GM21737 (cell line): ENCODE data around the gene UCHL1.
"Not testable (repeated sequence)": the region's sequence is repeated elsewhere in the genome, so short reads cannot be mapped to it uniquely, and the experiment has no call there.

Source experiments
- ATAC-seq: cut with Tn5 transposase; IDR thresholded peaks from one replicate; pipeline ENCODE4 v1.9.1; 2021; ENCODE audit warnings: mild to moderate bottlenecking, moderate library complexity; ENCODE audit not compliant: unreplicated experiment

Gene UCHL1

GRCh38 chr4:41236032-41236431 lies 20.7 kb upstream of the UCHL1 start:
- no peak for ATAC-seq

- ATAC-seq, result no peak
Observed at GRCh38 chr4:41236508-41236907, 20.2 kb upstream of the UCHL1 start.

- ATAC-seq, result no peak
Observed at GRCh38 chr4:41241919-41242318, 14.8 kb upstream of the UCHL1 start.

GRCh38 chr4:41245983-41246382 lies 10.7 kb upstream of the UCHL1 start:
- no peak for ATAC-seq

- ATAC-seq, result no peak
Observed at GRCh38 chr4:41256131-41256739, 493 bp upstream of the UCHL1 start.

- ATAC-seq, result no peak
Observed at GRCh38 chr4:41257257-41257901, 651 bp downstream of the UCHL1 start.

- ATAC-seq, result no peak
Observed at GRCh38 chr4:41257906-41258305, 1.2 kb downstream of the UCHL1 start.

- ATAC-seq, result no peak
Observed at GRCh38 chr4:41258783-41259182, 2.1 kb downstream of the UCHL1 start.

- ATAC-seq, result no peak
Observed at GRCh38 chr4:41260116-41260733, 3.5 kb downstream of the UCHL1 start.

- no peak for ATAC-seq
Observed at GRCh38 chr4:41262198-41262597, 5.5 kb downstream of the UCHL1 start.

- ATAC-seq, result no peak
Observed at GRCh38 chr4:41264212-41264611, 7.5 kb downstream of the UCHL1 start.

GRCh38 chr4:41267997-41268396 lies 11.3 kb downstream of the UCHL1 start:
- ATAC-seq, result no peak

GRCh38 chr4:41268721-41269517 lies 12.2 kb downstream of the UCHL1 start:
- ATAC-seq, result no peak

GRCh38 chr4:41269682-41270081 lies 13.0 kb downstream of the UCHL1 start:
- ATAC-seq, result no peak

- not testable (repeated sequence) for ATAC-seq
Observed at GRCh38 chr4:41275931-41276330, 19.2 kb downstream of the UCHL1 start.

- no peak for ATAC-seq
Observed at GRCh38 chr4:41280010-41280409, 23.3 kb downstream of the UCHL1 start.

- ATAC-seq, result peak; percentile 82
Observed at GRCh38 chr4:41281038-41281634, 24.4 kb downstream of the UCHL1 start.

- ATAC-seq, result no peak
Observed at GRCh38 chr4:41282366-41282765, 25.6 kb downstream of the UCHL1 start.

GRCh38 chr4:41285202-41285863 lies 28.6 kb downstream of the UCHL1 start:
- no peak for ATAC-seq

GRCh38 chr4:41285864-41286235 lies 29.1 kb downstream of the UCHL1 start:
- no peak for ATAC-seq

- no peak for ATAC-seq
Observed at GRCh38 chr4:41287005-41287404, 30.3 kb downstream of the UCHL1 start.
